Measurements from ENCODE around the gene CUBN.
"Not testable (repeated sequence)": the region's sequence is repeated elsewhere in the genome, so short reads cannot be mapped to it uniquely, and the experiment has no call there.

The CUBN gene

DNA sequence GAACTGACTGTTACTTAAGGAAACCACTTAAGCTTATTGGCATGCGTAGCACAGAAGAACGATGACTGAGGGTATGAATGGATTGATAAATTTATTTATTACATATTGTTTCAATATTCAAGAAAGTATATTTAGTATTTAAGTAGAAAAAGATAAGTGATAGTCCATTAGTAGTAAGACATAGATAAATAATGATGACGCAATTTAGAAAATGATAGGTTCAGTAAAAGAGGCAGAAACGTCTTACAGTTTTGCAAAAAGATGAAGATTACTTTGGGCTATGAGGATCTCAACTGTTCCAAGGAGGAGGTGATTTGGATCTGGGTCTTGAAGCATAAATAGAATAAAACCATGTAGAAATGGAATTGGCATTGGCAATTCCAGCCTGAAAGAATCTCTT is 275.8 kb downstream of the CUBN start:
- no peak for DNase-seq

DNA sequence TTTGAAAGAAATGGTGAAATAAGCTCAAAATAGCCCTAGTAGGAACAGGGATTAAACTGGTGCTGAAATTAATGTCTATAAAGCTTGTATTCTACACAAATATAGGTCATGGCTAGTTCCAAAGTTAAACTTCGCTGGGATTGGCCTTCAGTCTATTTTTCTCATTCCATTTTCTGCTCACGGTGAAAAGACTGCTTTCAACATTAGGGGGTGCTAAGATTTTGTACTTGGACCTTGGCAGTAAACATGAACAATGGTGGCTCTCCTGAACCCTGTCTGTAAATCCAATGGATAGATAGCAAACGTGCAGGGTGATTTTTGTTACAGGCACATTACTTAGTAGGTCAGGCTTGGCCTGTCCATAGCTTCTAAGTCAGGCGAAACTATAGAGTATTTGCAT is 276.4 kb downstream of the CUBN start:
- no peak for DNase-seq

GRCh38 chr10:16852624-16853023 is 277.0 kb downstream of the CUBN start:
- DNase-seq, result no peak

DNA sequence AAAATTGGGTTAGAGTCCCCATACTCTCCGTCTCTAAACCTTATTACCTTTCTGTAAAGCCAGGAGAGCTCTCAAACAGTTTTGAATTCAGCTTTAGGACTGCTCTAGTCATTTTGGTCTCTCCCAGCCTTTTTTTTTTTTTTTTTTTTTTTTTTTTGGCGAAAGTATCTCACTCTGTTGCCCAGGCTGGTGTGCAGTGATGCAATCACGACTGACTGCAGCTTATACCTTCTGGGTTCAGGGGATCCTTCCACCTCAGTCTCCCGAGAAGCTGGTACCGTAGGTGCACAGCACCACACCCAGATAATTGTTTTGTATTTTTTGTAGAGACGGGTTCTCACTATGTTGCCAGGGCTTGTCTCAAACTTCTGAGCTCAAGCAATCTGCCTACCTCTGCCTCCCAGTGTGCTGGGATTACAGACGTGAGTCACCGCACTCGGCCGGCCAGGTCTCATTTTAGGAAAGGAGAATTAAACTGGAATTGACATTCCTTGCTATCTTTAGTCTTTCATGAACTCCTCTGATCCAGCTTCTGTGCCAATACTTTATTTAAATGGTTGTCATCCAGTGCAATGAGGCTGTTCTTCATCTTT is 281.0 kb downstream of the CUBN start:
- DNase-seq, result no peak

DNA sequence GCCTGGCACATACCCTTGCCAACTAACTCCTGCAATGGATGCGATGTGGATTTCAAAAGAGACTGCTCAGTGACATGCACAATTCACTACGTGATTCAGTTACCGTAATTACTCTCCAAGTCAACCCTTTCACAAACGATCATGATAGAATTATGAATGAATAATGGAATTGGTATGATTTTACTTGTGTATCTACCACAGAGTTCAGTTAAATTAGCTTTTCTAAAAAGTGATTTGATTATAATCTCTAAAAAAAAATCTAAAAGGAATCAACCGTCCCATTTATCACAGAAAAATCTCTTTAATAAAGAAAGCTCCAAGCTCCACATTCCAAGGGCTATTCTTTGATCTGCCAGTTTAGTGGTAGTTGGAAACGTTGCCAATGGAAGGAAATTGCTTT is 282.0 kb downstream of the CUBN start:
- DNase-seq, result no peak

DNA sequence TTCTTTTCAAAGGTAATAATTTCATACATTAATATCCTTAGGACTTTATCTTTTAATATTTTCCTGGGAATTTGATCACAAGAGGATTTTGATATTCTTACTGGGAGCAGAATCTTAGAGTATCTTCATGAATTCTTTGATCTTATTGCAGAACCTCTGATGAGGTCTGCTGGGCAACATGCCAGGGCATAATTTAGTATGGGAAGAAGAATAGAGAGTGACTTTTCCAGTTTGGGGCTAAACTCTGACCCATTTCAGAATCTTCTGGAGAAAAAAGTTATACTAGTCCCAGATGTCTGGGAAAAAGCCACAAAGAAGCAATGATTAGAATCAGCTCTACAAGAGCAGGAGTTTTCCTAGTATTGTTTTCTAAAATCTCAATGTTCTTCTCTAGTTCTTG is 284.4 kb downstream of the CUBN start:
- no peak for DNase-seq

GRCh38 chr10:16843252-16843870 is 286.2 kb downstream of the CUBN start:
- peak; percentile 22 to 69 for DNase-seq

- no peak for DNase-seq
Measured at GRCh38 chr10:16835228-16835627, 294.4 kb downstream of the CUBN start.

GRCh38 chr10:16832351-16833080 is 297.1 kb downstream of the CUBN start:
- DNase-seq, result no peak

GRCh38 chr10:16828701-16829175 is 300.9 kb downstream of the CUBN start:
- DNase-seq, result no peak

DNA sequence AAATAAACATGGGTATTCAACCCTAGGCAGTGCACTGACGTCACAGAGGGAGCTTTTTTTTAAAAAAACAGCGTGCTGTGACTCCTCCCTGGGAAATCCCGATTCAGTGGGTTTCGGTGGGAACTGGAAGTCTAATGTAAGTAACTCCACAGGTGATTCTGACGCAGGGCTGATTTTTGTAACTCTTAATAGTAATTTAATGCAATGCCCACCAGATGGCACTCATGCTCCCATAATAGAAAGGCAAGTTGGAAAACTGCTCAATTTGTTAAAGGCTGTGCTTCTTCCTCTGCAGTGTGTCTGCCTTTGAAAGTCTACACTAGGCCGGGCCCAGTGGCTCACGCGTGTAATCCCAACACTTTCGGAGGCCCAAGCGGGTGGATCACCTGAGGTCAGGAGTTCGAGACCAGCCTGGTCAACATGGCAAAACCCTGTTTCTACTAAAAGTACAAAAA is 301.5 kb downstream of the CUBN start:
- DNase-seq, result peak; percentile 71 to 78

- DNase-seq, result not testable (repeated sequence)
Measured at GRCh38 chr10:16827474-16827873, 302.1 kb downstream of the CUBN start.

GRCh38 chr10:16822726-16823360 is 306.8 kb downstream of the CUBN start:
- DNase-seq, result no peak

DNA sequence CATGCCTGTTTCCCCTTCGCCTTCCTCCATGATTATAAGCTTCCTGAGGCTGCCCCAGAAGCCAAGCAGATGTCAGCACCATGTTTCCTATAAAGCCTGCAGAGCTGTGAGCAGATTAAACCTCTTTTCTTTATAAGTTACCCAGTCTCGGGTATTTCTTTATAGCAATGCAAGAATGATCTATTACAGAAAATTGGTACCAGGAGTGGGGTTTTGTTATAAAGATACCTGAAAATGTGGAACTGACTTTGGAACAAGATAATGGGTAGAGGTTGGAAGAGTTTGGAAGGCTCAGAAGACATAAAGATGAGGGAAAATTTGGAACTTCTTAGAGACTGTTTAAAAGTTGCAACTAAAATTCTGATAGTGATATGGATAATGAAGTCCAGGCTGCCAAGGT is 307.6 kb downstream of the CUBN start:
- no peak for DNase-seq

DNA sequence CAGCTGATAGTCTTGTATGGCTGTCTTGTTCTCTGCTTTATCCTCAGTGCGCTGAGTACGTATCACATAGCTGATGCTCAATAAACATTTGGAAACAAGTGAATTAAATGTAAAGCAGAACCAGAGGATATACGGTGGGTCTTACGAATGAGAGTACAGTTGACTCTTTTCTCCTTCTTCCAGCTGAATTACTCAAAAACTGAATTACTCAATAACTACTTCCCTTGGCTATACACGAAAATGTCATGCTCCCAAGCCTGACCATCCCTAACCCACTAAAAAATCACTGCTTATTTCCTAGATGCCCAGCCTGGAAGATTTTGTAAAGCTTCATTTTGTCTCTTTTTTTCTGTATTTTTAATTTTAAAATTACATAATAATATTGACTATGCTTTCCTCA is 309.2 kb downstream of the CUBN start:
- no peak for DNase-seq

- no peak for DNase-seq
Measured at GRCh38 chr10:16820018-16820417, 309.6 kb downstream of the CUBN start.

GRCh38 chr10:16819436-16819835 is 310.2 kb downstream of the CUBN start:
- no peak for DNase-seq

DNA sequence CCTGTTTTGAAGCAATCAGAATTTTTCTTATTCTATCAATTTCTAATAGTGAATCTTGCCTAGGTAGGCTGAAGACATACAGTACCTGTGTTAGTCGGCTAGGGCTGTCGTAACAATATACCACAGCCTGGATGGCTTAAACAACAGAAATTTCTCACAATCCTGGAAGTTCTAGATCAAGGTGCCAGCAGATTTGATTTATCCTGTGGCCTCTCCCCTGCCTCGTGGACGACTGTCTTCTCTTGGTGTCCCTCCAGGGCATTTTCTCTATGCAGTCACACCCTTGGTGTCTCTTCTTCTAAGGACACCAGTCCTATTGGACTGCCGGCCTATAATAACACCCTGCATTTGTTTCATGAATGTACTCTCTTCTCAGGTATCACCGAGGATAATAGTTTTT is 310.6 kb downstream of the CUBN start:
- no peak for DNase-seq

DNA sequence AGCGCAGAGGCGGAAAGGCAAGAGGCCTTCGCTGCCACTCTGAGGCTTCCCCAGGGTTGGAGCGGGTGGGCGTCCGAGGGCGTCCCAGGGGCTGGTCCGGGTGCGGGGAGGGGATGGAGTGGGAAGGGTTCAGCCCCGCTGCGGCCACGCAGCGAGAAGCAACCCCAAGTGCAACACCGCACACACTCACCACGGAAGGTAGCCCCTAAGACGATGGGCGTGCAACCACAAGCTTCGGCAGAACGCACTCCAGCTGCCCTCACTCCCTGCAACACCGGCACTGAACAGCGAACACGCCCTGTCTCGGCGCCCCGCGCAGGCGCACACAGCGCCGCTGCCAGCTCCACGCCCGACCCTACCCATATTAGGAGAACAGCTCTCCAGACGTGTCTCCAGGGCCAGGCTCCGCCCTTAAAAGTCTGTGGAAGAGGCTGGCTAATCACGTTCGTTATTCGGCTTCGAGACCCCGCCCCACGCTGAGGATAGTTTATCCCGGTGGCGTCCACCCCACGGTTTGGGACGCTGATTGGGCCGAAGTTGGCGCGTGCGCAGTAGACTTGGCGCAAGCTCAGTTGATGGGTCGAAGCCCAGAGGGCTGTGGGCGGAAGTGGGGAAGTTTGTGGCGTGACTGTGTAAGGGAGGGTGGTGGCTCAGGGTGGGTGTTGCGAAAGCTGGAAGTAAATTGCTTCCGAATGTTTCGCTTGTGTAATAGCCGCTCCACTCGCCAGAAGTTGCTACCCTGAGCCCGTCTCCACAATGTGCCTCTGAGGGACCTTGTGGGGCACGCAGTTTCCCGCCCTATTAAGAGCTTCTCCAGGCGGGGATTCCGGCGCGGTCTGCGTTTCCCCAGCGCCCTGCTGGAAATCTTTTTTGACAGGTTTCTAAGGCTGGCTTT is 312.2 kb downstream of the CUBN start, which contains the start of gene RSU1:
RSU1 (minus strand) TSS at position 300 of the 895 bp plus-strand sequence. CDS start 343 bp downstream, outside the sequence.
- peak; percentile 99 for DNase-seq

DNA sequence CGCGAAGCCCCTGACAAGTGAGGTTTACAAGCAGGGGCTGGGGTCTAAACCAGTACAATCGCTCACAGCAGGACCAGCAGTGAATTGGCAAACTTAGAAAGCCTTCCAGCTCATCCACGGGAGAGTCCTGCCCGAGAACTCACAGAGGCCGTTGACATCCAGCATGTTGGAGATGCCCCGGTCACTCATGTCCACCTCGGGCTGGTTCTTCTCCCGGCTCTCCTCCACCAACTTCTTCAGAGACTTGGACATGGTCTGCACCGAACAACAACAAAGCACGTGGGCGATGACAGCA is 312.8 kb downstream of the CUBN start:
- no peak for DNase-seq

DNA sequence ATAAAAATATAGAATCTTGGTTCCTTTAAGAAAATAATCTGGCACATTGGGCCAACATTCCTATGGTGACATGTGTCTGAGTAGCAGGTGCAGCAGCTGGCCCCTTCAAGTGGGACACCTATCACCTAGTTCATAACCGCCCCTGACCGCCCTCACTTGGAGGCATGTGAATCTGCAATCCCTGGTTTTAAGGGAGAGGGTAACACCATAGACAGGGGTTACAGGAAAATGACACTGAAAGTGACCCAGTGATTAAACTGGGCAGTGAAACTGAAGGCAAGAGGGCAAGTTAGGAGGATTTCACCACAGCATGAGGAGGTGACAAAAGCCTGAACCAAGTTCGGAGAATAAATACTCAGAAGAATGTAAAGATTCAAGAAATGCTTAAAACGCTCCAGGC is 313.4 kb downstream of the CUBN start:
- peak in 1 of 2 experiments; percentile 8 for DNase-seq

- no peak for DNase-seq
Measured at GRCh38 chr10:16814012-16814411, 315.6 kb downstream of the CUBN start.

GRCh38 chr10:16812676-16813075 is 316.9 kb downstream of the CUBN start:
- no peak for DNase-seq
